ENCODE data around the gene RNGTT.
"Not testable (repeated sequence)": the region's sequence is repeated elsewhere in the genome, so short reads cannot be mapped to it uniquely, and the experiment has no call there.

RNGTT gene

DNA sequence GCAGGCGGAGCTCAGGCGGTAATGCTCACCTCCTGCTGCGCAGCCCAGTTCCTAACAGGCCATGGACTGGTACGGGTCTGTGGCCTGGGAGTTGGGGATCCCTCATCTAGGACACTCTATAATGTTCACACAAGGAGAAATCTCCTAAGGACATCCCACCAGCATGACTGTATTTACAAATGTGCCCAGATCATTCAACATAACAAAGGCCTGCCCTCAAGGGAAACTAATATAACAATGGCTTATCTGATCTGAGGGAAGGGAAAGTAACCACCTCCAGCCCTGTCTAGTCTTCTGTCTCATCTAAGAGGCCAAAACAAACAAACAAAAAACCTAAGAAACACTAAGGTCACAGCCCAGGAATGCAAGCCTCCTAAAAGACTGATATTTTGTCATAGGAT is 232.8 kb downstream of the RNGTT start:
- DNase-seq (ENCODE audit: low read depth), result peak; percentile 17
- no peak overlapping the region for H3K4me3 ChIP-seq (ENCODE audit: low read length)
- TF ChIP-seq, protein P1, sequence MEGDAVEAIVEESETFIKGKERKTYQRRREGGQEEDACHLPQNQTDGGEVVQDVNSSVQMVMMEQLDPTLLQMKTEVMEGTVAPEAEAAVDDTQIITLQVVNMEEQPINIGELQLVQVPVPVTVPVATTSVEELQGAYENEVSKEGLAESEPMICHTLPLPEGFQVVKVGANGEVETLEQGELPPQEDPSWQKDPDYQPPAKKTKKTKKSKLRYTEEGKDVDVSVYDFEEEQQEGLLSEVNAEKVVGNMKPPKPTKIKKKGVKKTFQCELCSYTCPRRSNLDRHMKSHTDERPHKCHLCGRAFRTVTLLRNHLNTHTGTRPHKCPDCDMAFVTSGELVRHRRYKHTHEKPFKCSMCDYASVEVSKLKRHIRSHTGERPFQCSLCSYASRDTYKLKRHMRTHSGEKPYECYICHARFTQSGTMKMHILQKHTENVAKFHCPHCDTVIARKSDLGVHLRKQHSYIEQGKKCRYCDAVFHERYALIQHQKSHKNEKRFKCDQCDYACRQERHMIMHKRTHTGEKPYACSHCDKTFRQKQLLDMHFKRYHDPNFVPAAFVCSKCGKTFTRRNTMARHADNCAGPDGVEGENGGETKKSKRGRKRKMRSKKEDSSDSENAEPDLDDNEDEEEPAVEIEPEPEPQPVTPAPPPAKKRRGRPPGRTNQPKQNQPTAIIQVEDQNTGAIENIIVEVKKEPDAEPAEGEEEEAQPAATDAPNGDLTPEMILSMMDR (IDR thresholded peaks at IDR 0.05; ENCODE audit: insufficient read depth, low read depth, low read length, missing control alignments), result no peak

DNA sequence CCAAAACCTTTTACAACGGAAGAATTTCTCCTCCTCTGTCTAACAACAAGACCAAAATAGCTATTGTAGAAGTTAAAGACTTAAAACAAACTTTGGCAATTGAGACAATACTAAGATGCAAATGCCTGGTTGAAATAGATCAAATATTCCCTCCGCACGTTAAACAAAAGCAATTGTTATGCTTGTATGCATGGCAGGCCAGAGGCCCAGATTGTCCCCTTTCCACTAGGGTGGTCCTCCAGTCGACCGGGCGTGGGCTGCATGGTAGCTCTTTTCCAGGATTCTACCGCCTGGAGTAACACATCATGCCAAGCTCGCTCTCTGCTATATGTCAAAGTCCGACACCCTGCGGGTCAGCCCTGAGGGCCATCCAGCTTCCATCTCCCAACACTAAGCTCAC is 234.7 kb downstream of the RNGTT start:
- TF ChIP-seq, protein P1 (IDR thresholded peaks at IDR 0.05; ENCODE audit: insufficient read depth, low read depth, low read length, missing control alignments), result no peak
- no peak for DNase-seq (ENCODE audit: low read depth)
- no peak overlapping the region for H3K4me3 ChIP-seq (ENCODE audit: low read length)

DNA sequence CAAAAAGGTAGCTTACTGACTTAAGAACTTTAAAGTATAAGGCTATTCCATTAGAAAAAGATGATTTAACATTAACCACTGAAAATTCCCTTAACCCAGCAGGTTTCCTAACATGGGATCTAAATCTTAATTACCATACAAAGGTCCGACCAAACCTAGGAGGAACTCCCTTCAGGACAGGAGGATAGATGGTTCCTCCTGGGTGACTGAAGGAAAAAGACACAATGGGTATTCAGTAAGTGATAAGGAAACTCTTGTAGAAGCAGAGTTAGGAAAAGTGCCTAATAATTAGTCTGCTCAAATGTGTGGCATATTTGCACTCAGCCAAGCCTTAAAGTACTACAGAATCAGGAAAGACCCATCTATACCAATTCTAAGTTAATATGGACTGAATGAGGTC is 237.0 kb downstream of the RNGTT start:
- DNase-seq (ENCODE audit: low read depth); H3K4me3 ChIP-seq (ENCODE audit: low read length): not testable (repeated sequence)

DNA sequence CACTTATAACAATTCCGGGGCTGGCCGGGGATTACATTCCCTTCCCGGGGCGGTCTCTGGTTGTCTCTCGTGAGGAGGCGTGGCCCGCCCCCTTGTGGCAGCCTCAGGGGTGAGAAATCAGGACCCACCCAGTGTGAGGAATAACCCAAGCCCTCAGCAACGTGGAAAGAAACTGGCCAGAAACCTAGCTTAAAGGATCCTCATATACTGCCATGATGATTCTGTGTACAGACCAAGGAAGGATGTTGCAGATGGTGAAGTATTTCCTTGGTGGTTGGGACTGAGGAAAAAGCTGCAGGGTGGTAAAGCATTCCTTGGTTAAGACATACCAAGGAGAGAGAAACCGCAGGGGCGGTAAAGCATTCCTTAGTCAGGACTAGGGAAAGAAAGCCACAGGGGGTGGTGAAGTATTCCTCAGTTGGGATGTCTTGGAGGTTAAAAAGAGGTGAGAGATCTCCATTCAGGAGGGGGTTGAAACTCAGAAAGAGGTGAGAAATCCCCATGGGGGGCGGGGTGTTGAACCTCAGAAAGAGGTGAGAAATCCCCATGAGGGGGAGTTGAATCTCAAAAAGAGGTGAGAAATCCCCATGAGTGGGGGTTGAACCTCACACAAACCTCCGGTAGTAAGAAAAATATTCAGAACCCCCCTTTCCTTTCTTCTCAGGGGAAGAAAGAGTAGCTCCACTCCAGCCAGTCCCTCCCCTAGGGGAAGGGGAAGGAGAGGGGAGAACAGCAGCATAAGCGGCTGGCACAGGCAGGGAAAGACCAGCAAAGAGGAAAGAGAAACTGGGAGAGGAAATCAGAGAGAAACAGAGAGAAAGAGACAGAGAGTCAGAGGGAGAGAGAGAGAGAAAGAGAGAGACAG is 238.1 kb downstream of the RNGTT start:
- TF ChIP-seq, protein P1 (IDR thresholded peaks at IDR 0.05; ENCODE audit: insufficient read depth, low read depth, low read length, missing control alignments), result peak; percentile 3
- no peak overlapping the region for H3K4me3 ChIP-seq (ENCODE audit: low read length)
- DNase-seq (ENCODE audit: low read depth), result no peak

DNA sequence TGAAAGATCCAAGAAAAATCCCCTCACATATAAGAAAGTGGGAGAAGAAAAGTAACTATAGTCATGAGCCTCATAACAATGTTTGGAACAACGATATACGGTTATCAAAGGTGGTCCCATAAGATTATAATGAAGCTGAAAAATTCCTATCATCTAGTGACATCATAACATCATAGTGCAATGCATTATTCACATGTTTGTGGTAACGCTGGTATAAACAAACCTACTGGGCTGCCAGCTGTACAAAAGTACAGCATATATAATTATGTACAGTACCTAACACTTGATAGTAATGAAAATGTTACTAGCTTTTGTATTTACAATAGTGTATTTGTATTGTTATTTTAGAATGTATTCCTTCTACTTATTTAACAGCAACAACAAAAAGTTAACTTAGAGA is 240.7 kb downstream of the RNGTT start:
- H3K4me3 ChIP-seq (ENCODE audit: low read length), result no peak overlapping the region
- DNase-seq (ENCODE audit: low read depth), result no peak
- TF ChIP-seq, protein P1 (IDR thresholded peaks at IDR 0.05; ENCODE audit: insufficient read depth, low read depth, low read length, missing control alignments), result no peak

DNA sequence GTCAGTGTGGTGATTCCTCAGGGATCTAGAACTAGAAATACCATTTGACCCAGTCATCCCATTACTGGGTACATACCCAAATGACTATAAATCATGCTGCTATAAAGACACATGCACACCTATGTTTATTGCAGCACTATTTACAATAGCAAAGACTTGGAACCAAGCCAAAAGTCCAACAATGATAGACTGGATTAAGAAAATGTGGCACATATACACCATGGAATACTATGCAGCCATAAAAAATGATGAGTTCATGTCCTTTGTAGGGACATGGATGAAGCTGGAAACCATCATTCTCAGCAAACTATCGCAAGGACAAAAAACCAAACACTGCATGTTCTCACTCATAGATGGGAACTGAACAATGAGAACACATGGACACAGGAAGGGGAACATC is 247.0 kb downstream of the RNGTT start:
- not testable (repeated sequence) for DNase-seq (ENCODE audit: low read depth); H3K4me3 ChIP-seq (ENCODE audit: low read length)

DNA sequence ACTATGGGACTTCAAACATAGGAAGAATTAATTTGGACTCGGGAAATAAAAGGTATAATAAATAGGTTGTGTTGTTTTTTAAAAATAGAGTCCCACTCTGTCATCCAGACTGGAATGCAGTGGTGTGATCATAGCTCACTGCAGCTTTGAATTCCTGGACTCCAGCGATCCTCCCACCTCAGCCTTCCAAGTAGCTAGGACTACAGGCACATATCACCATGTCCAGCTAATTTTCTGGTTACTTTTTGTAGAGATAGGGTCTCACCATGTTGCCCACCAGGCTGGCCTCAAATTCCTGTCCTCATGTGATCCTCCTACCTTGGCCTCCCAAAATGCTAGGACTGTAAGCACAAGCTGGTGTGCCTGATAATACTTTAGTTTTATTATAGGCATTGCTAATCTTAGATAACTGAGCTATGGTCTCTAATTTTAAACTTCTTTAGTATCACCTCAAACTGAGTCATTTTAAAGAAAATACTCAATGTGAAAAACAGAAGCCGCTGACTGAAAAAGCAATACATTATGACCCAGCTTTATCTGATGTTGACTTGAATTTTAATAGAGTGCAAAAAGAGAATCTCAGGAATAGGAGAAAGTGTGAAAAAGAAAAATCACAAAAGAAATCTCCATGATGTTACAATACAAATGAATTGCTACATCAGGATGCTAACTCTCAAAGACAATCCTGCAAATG is 251.0 kb downstream of the RNGTT start:
- TF ChIP-seq, protein P1 (IDR thresholded peaks at IDR 0.05; ENCODE audit: insufficient read depth, low read depth, low read length, missing control alignments), result no peak
- no peak for DNase-seq (ENCODE audit: low read depth)
- H3K4me3 ChIP-seq (ENCODE audit: low read length), result no peak overlapping the region

DNA sequence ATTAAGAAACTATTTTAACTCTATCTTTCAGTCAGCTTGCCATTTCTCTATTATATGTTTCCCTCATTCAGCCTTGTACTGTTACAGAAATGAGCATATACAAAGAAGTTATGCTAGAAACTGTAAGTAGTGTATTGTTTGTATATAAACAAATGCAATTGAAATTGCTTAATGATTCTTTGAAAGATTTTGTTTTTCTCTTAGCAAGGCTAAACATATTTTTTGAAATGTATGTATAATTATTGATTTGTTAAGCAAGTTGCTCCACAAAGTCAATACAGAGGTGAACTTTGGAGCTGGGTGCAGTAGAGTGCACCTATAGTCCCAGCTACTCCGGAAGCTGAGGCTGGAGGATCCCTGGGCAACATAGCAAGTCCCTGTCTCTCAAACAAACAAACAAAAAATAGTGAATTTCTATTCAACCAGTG is 253.6 kb downstream of the RNGTT start:
- no peak overlapping the region for H3K4me3 ChIP-seq (ENCODE audit: low read length)
- TF ChIP-seq, protein P1 (IDR thresholded peaks at IDR 0.05; ENCODE audit: insufficient read depth, low read depth, low read length, missing control alignments), result no peak
- DNase-seq (ENCODE audit: low read depth), result no peak
